ENCODE data around the gene SH2D4B. TPM values are rescaled to one million over a fixed set of nuclear protein-coding genes. Genes with fewer than 3 reads are reported as not detected.
A peak's percentile ranks its signal among the peaks of the same experiment; 100 is the strongest.

Gene SH2D4B
- total RNA-seq, 1 experiment from 2014 or later: 0.22 TPM

DNA sequence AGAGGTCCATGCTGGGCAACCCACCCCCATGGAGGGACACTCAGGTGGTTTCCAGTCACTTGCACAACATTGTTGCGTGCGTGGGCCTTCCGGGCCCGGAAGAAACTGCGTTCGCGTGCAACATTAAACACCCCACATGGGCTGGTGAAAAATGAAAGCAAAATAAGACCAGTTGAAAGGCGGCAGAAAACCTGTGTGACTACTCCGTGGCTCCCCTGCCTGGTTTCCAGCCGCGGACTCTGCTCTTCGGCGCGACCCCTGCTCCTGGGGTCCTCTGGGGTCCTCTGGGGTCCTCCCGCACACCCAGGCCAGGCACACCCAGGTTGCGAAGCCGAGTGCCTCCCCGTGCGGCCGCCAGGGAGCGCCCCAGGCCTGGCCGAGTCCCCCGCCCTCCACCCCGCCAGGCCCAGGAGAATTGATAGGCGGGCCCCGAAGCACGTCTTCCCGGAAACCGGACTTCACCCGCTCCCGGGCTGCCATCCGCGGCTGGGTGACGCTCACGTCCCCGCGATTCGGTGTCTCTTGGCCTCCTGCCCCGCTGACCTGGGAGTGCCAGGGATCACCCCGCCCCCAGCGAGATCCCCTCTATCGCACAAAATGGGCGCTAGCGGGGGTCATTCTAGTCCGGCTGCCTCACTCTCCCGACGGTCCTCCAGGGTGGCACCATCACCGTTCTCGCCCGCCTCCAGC, 1.9 kb upstream of the SH2D4B start (continued):
- peak; percentile 65 for TF ChIP-seq ZFX (IDR thresholded peaks at IDR 0.05)
- TF ChIP-seq, protein P1, sequence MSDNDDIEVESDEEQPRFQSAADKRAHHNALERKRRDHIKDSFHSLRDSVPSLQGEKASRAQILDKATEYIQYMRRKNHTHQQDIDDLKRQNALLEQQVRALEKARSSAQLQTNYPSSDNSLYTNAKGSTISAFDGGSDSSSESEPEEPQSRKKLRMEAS (IDR thresholded peaks at IDR 0.05): no peak; the same call in none of the 2 replicates
- TF ChIP-seq CBX3 (IDR thresholded peaks at IDR 0.05; ENCODE audit: low read depth): no peak
- TF ChIP-seq CEBPB (IDR thresholded peaks at IDR 0.05; ENCODE audit: low read depth): no peak

DNA sequence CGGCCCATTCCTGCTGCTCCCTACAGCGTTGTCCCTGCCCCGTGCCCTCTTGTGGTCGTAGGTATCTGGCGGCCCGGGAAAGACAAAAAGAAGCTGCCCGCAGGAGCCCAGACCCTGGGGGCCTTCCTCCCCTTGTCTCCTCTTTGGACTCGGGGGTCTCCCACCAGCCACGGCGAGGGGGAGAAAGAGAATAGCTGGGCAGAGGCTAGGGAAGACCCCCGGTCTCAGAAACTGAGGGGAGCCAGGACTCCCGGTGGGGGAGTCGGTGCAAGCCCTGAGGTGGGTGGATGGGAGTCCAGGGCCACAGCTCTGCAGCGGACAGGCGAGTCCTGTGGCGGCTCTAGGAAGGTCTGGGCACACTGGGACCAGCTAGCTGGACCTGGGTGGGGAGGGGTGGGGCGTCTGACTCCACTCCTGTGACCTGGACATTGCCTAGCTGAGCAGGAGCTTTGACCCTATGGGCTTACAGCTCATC, 1.3 kb upstream of the SH2D4B start:
- ChIA-PET RAD21 (ENCODE audit: low non-redundant PET in 1 of 2, low total read pairs in 2 of 2, uncharacterized antibody in 2 of 2, unreplicated experiment in 2 of 2) (interaction anchor here in 1 of 2 experiments (0.8 kb wide), 1 partner anchor 126 kb away, joined by 3 read pairs; no protein-coding TSS in a partner anchor), CTCF (interaction anchor here (1.0 to 1.7 kb wide), 3 partner anchors 10 to 153 kb away, joined by 3 to 4 read pairs (median 3); no protein-coding TSS in a partner anchor), POLR2A (no interaction called here)
- Histone ChIP-seq H3K27ac (ENCODE audit: low read depth, low read length) (peak overlapping the region; percentile 74), H3K9me3 (ENCODE audit: control insufficient read depth in 1 of 2, insufficient read depth in 1 of 2, low read depth in 1 of 2, low read length in 2 of 2) (no peaks in the 10 kb centered on the region), H3K4me1 (ENCODE audit: control insufficient read depth in 1 of 2, insufficient read depth in 2 of 2, low read length in 2 of 2) (peaks cover 3 to 19% of the 10 kb centered on the region in 2 experiments; a peak in 2 of 4 replicates), H3K4me2 (ENCODE audit: low read length) (peak overlapping the region; percentile 97), H3K36me3 (ENCODE audit: control insufficient read depth in 1 of 2, insufficient read depth in 2 of 2, low read length in 2 of 2) (no peaks in the 10 kb centered on the region), H2AFZ (ENCODE audit: low read depth, low read length, poor library complexity, severe bottlenecking) (no peak overlapping the region), H3K9ac (ENCODE audit: low read length) (peak overlapping the region; percentile 85), H3K9me2 (ENCODE audit: insufficient read depth) (no peaks in the 10 kb centered on the region), H3K27me3 (ENCODE audit: insufficient read depth, low read length) (no peaks in the 10 kb centered on the region), H3K4me3 (replicated peaks in 1 of 2; ENCODE audit: low read depth in 1 of 2, low read length in 2 of 2) (peak overlapping the region; percentile 73 to 83), H3K79me2 (ENCODE audit: insufficient read depth, low read length) (no peaks in the 10 kb centered on the region), H4K20me1 (ENCODE audit: insufficient read depth) (no peaks in the 10 kb centered on the region)
- no peak for DNase-seq (ENCODE audit: low read depth, low spot score)
- intact Hi-C loops (cut with micrococcal nuclease): loop anchor here (10.0 kb wide), 1 partner anchor 282 kb away; no protein-coding TSS in a partner anchor
- peak; percentile 34 for ATAC-seq
- BruUV-seq (replicated peaks): TSS peak; percentile 77
- no peak for TF ChIP-seq ZNF274 (IDR thresholded peaks at IDR 0.05; ENCODE audit: low read depth, low read length)
- TF ChIP-seq, protein P2, sequence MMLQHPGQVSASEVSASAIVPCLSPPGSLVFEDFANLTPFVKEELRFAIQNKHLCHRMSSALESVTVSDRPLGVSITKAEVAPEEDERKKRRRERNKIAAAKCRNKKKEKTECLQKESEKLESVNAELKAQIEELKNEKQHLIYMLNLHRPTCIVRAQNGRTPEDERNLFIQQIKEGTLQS (IDR thresholded peaks at IDR 0.05): no peak
- TF ChIP-seq POLR2A (IDR thresholded peaks at IDR 0.05; ENCODE audit: borderline replicate concordance, extremely low read depth, insufficient read depth, insufficient read length): no peak
- TF ChIP-seq, protein P3, sequence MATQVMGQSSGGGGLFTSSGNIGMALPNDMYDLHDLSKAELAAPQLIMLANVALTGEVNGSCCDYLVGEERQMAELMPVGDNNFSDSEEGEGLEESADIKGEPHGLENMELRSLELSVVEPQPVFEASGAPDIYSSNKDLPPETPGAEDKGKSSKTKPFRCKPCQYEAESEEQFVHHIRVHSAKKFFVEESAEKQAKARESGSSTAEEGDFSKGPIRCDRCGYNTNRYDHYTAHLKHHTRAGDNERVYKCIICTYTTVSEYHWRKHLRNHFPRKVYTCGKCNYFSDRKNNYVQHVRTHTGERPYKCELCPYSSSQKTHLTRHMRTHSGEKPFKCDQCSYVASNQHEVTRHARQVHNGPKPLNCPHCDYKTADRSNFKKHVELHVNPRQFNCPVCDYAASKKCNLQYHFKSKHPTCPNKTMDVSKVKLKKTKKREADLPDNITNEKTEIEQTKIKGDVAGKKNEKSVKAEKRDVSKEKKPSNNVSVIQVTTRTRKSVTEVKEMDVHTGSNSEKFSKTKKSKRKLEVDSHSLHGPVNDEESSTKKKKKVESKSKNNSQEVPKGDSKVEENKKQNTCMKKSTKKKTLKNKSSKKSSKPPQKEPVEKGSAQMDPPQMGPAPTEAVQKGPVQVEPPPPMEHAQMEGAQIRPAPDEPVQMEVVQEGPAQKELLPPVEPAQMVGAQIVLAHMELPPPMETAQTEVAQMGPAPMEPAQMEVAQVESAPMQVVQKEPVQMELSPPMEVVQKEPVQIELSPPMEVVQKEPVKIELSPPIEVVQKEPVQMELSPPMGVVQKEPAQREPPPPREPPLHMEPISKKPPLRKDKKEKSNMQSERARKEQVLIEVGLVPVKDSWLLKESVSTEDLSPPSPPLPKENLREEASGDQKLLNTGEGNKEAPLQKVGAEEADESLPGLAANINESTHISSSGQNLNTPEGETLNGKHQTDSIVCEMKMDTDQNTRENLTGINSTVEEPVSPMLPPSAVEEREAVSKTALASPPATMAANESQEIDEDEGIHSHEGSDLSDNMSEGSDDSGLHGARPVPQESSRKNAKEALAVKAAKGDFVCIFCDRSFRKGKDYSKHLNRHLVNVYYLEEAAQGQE (IDR thresholded peaks at IDR 0.05; ENCODE audit: low read depth): no peak
- TF ChIP-seq EZH2 (IDR thresholded peaks at IDR 0.05): no peak
- TF ChIP-seq RAD21 (IDR thresholded peaks at IDR 0.05; ENCODE audit: low read depth): no peak
- TF ChIP-seq, protein P4, sequence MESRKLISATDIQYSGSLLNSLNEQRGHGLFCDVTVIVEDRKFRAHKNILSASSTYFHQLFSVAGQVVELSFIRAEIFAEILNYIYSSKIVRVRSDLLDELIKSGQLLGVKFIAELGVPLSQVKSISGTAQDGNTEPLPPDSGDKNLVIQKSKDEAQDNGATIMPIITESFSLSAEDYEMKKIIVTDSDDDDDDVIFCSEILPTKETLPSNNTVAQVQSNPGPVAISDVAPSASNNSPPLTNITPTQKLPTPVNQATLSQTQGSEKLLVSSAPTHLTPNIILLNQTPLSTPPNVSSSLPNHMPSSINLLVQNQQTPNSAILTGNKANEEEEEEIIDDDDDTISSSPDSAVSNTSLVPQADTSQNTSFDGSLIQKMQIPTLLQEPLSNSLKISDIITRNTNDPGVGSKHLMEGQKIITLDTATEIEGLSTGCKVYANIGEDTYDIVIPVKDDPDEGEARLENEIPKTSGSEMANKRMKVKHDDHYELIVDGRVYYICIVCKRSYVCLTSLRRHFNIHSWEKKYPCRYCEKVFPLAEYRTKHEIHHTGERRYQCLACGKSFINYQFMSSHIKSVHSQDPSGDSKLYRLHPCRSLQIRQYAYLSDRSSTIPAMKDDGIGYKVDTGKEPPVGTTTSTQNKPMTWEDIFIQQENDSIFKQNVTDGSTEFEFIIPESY (IDR thresholded peaks at IDR 0.05; ENCODE audit: extremely low read depth, insufficient replicate concordance, low read length): no peak
- TF ChIP-seq YY1 (IDR thresholded peaks at IDR 0.05; ENCODE audit: extremely low read depth, insufficient replicate concordance, low read depth, low read length): no peak
- TF ChIP-seq, protein P1 (IDR thresholded peaks at IDR 0.05): no peak
- no peak for TF ChIP-seq ELF1 (IDR thresholded peaks at IDR 0.05; ENCODE audit: borderline replicate concordance, low read depth)
- no peak for TF ChIP-seq SP1 (IDR thresholded peaks at IDR 0.05; ENCODE audit: low read depth)
- TF ChIP-seq CBX3 (IDR thresholded peaks at IDR 0.05; ENCODE audit: low read depth): no peak
- TF ChIP-seq EGR1 (IDR thresholded peaks at IDR 0.05; ENCODE audit: low read depth): no peak
- no peak for TF ChIP-seq TCF7L2 (IDR thresholded peaks at IDR 0.05; ENCODE audit: borderline replicate concordance, extremely low read depth, insufficient read depth, insufficient read length)
- TF ChIP-seq ZFX (IDR thresholded peaks at IDR 0.05): no peak
- TF ChIP-seq EZH2phosphoT487 (IDR thresholded peaks at IDR 0.05; ENCODE audit: borderline replicate concordance): no peak
- TF ChIP-seq POLR2AphosphoS5 (IDR thresholded peaks at IDR 0.05; ENCODE audit: low read depth, low read length): no peak
